Loucy (cell line): ENCODE measurements around the gene SYT8.

ENCODE experiments used
- H2AFZ ChIP-seq: fragments of 200-600 bp; sonication (generic); 2 replicates; pipeline ENCODE4 v1.6.0; 2016; ENCODE audit warnings: antibody characterized with exemption, mild to moderate bottlenecking, low read length, moderate library complexity
- H3F3A ChIP-seq: fragments of 200-600 bp; 2 replicates; pipeline ENCODE4 v1.6.0; 2016; ENCODE audit warnings: antibody characterized with exemption, low read depth, mild to moderate bottlenecking
- H3K27me3 ChIP-seq: fragments of 200-600 bp; sonication (generic); 2 replicates; pipeline ENCODE4 v1.6.1; 2014; ENCODE audit warnings: low read length, mild to moderate bottlenecking; ENCODE audit not compliant: insufficient read depth, poor library complexity, severe bottlenecking
- H3K36me3 ChIP-seq: fragments of 200-600 bp; sonication (generic); 2 replicates; pipeline ENCODE4 v1.6.1; 2016; ENCODE audit warnings: low read length; ENCODE audit not compliant: insufficient read depth
- H3K4me1 ChIP-seq: fragments of 200-600 bp; sonication (generic); 2 replicates; pipeline ENCODE4 v1.5.1; 2014; ENCODE audit warnings: low read length, mild to moderate bottlenecking; ENCODE audit not compliant: insufficient read depth, poor library complexity, severe bottlenecking
- H3K4me2 ChIP-seq: fragments of 200-600 bp; sonication (generic); 2 replicates; pipeline ENCODE4 v1.6.0; 2014; ENCODE audit warnings: antibody characterized with exemption, low read length, low read depth, mild to moderate bottlenecking; ENCODE audit not compliant: poor library complexity, severe bottlenecking
- H3K4me3 ChIP-seq: fragments of 200-600 bp; sonication (generic); 2 replicates; pipeline ENCODE4 v1.5.1; 2014; ENCODE audit warnings: low read length, mild to moderate bottlenecking, mixed read lengths; ENCODE audit not compliant: poor library complexity, severe bottlenecking
- H3K79me2 ChIP-seq: fragments of 200-600 bp; sonication (generic); 2 replicates; pipeline ENCODE4 v1.6.1; 2014; ENCODE audit warnings: low read length; ENCODE audit not compliant: insufficient read depth
- H3K9ac ChIP-seq: fragments of 200-600 bp; sonication (generic); 2 replicates; pipeline ENCODE4 v1.6.0; 2014; ENCODE audit warnings: mild to moderate bottlenecking, low read depth, low read length, moderate library complexity; ENCODE audit not compliant: poor library complexity, severe bottlenecking
- H3K9me2 ChIP-seq: fragments of 200-600 bp; sonication (generic); replicated peaks from 2 replicates; pipeline ENCODE4 v1.6.1; 2016; ENCODE audit warnings: low read depth, low read length, mixed read lengths
- H3K9me3 ChIP-seq: fragments of 200-600 bp; sonication (generic); 2 replicates; pipeline ENCODE4 v1.6.1; 2014; ENCODE audit warnings: mild to moderate bottlenecking, antibody characterized with exemption, low read length, low read depth; ENCODE audit not compliant: insufficient read depth
- H4K20me1 ChIP-seq: fragments of 200-600 bp; sonication (generic); 2 replicates; pipeline ENCODE4 v1.6.0; 2014; ENCODE audit warnings: antibody characterized with exemption, low read length, mild to moderate bottlenecking; ENCODE audit not compliant: insufficient read depth, poor library complexity, severe bottlenecking
- EZH2phosphoT487 ChIP-seq: fragments of 200-600 bp; IDR thresholded peaks from 2 replicates; pipeline ENCODE4 v1.6.1; 2018; ENCODE audit warnings: antibody characterized with exemption, mild to moderate bottlenecking, moderate library complexity, borderline replicate concordance
- TF ChIP-seq, protein P1 (sequence below): fragments of 200-600 bp; sonication (generic); conservative IDR thresholded peaks from 2 replicates; pipeline ENCODE4 v1.5.1; 2014; ENCODE audit warnings: mild to moderate bottlenecking, antibody characterized with exemption, low read length

SYT8 gene

DNA sequence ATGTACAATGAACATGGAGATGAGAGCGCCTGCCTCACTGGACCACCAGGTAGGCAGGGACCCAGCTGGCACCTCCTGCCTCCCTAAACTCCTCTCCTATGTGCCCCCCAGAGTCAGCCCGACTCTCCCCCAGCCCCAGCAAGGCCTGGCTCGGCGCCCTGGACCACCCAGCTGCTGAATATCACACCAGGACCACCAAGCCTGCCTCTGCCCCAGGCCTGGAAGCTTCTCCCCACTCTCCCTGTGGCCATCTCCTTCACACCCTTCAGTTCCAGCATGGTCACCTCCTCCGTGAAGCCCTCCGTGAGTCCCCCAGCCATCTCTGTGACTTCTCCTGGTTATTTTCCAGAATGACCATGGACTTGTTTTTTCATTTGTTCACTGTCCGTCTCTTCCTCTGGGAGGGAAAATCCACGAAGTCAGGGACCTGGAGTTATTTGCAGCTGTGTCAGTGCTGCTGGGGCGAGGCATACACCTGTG, 11.7 kb downstream of the SYT8 start:
- no peaks in the 10 kb centered on the region for H3K9me3 ChIP-seq
- H3K79me2 ChIP-seq: no peaks in the 10 kb centered on the region
- no peaks in the 10 kb centered on the region for H3K36me3 ChIP-seq
- H3K27me3 ChIP-seq: peaks cover 6% of the 10 kb centered on the region
- H3K9me2 ChIP-seq: no peaks in the 10 kb centered on the region
- H3K4me1 ChIP-seq: peaks cover 24% of the 10 kb centered on the region
- no peaks in the 10 kb centered on the region for H3F3A ChIP-seq
- no peaks in the 10 kb centered on the region for H4K20me1 ChIP-seq
- H3K4me3 ChIP-seq: no peak overlapping the region
- H3K9ac ChIP-seq: no peak overlapping the region
- TF ChIP-seq, protein P1, sequence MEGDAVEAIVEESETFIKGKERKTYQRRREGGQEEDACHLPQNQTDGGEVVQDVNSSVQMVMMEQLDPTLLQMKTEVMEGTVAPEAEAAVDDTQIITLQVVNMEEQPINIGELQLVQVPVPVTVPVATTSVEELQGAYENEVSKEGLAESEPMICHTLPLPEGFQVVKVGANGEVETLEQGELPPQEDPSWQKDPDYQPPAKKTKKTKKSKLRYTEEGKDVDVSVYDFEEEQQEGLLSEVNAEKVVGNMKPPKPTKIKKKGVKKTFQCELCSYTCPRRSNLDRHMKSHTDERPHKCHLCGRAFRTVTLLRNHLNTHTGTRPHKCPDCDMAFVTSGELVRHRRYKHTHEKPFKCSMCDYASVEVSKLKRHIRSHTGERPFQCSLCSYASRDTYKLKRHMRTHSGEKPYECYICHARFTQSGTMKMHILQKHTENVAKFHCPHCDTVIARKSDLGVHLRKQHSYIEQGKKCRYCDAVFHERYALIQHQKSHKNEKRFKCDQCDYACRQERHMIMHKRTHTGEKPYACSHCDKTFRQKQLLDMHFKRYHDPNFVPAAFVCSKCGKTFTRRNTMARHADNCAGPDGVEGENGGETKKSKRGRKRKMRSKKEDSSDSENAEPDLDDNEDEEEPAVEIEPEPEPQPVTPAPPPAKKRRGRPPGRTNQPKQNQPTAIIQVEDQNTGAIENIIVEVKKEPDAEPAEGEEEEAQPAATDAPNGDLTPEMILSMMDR: no peak
- no peak for TF ChIP-seq EZH2phosphoT487
- H3K4me2 ChIP-seq: no peak overlapping the region
- no peak overlapping the region for H2AFZ ChIP-seq

DNA sequence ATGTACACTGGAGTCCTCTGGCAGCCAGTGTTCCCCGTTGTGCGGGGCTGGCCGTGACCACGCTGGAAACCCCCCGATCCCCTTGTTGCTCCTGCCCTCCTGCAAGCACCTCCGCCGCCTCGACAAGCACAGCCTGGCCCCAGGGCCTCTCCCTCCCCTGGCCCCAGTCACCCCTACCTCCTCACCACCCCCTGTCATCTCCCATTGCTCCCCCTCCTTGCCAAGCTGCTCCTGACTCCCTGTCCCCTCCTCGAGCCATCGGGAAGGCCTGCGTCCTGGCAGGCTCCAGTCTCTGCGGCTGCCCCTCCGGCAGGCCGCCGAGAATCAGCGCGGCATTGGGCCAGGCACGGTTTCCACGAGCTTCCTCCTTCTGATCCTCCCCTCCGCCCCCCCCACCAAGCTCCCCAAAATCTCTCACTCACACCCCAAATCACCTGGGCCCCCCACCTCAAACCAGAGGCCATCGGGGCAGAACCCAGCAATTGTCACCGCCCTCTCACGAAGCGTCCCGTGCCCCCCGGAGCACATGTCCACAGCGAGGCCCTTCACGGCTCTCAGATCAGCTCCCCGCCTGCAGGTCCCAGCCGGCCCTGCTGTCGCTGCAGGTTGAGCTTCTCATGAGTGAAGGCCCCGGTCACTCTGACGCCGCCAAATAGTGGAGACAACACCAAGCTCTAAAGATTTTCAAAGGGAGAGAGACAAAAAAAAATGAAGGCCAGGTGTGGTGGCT, 12.4 kb downstream of the SYT8 start:
- H3K4me1 ChIP-seq: peaks cover 28% of the 10 kb centered on the region
- no peaks in the 10 kb centered on the region for H3K79me2 ChIP-seq
- no peak overlapping the region for H3K4me3 ChIP-seq
- H3F3A ChIP-seq: no peaks in the 10 kb centered on the region
- H3K9ac ChIP-seq: no peak overlapping the region
- TF ChIP-seq, protein P1: no peak
- TF ChIP-seq EZH2phosphoT487: no peak
- H3K9me3 ChIP-seq: no peaks in the 10 kb centered on the region
- H3K36me3 ChIP-seq: no peaks in the 10 kb centered on the region
- no peak overlapping the region for H3K4me2 ChIP-seq
- peaks cover 6% of the 10 kb centered on the region for H3K27me3 ChIP-seq
- no peaks in the 10 kb centered on the region for H4K20me1 ChIP-seq
- no peaks in the 10 kb centered on the region for H3K9me2 ChIP-seq
- no peak overlapping the region for H2AFZ ChIP-seq

- Histone ChIP-seq H3K4me1 (peaks cover 33% of the 10 kb centered on the region), H3K27me3 (peaks cover 6% of the 10 kb centered on the region), H3K9ac (no peak overlapping the region), H3K4me2 (no peak overlapping the region), H3K4me3 (no peak overlapping the region), H3K9me3 (no peaks in the 10 kb centered on the region), H3K79me2 (peaks cover 2% of the 10 kb centered on the region; the same call in 1 of the 2 replicates), H3K36me3 (no peaks in the 10 kb centered on the region), H4K20me1 (no peaks in the 10 kb centered on the region), H3K9me2 (no peaks in the 10 kb centered on the region), H2AFZ (no peak overlapping the region), H3F3A (no peaks in the 10 kb centered on the region)
- TF ChIP-seq, protein P1: no peak
- no peak for TF ChIP-seq EZH2phosphoT487
Measured at GRCh38 chr11:1847926-1848639, 13.3 kb downstream of the SYT8 start.
